ENCODE data around the gene NFIX. TPM values are rescaled to one million over a fixed set of nuclear protein-coding genes. Genes with fewer than 3 reads are reported as not detected.

Gene NFIX
- total and polyA plus RNA-seq, 9 of the 15 experiments (the other 6 are each of a cell fraction or from before 2014, with no cell fraction given) = 0.28 to 26.8 (median 5.4) TPM

DNA sequence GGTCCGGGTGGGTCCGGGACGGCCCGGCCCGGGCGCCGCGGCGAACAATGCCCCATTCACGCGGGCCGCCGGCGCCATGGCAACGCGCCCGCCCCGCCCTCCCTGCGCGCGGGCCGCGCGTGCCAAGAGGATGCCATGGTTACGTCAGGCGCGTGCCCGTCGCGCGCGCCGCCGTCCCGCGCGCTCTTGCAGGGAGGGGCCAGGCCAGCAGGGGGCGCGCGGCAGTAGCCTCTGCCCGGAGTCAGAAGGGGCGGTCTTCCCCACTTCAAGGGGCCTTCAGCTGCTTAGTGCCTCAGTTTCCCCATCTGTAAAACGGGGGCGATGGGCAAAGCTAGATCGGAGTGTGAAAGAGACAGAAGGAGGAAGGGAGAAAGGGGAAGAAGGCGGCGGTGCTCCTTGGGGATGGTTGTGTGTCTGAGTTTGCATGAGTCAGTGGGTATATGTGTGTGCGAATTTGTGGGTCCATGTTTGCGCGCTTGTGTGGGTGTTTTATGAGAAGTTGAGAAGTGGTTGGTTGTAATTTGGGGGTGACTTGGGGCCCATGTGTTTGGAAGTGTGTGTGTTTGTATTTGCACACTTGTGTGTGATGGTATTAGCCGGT, 11.6 kb upstream of the NFIX start (continued):
- no peak for TF ChIP-seq NFE2L1 (tag; IDR thresholded peaks at IDR 0.05; ENCODE audit: borderline replicate concordance, low read depth)
- no peak for TF ChIP-seq ZNF140 (CRISPR knock-in tag; IDR thresholded peaks at IDR 0.05)
- no peak for TF ChIP-seq ETV6 (IDR thresholded peaks at IDR 0.05; ENCODE audit: borderline replicate concordance in 1 of 2, low read depth in 2 of 2, low read length in 1 of 2)
- no peak for TF ChIP-seq ETV6 (CRISPR knock-in tag; IDR thresholded peaks at IDR 0.05; ENCODE audit: borderline replicate concordance)
- TF ChIP-seq, protein P1, sequence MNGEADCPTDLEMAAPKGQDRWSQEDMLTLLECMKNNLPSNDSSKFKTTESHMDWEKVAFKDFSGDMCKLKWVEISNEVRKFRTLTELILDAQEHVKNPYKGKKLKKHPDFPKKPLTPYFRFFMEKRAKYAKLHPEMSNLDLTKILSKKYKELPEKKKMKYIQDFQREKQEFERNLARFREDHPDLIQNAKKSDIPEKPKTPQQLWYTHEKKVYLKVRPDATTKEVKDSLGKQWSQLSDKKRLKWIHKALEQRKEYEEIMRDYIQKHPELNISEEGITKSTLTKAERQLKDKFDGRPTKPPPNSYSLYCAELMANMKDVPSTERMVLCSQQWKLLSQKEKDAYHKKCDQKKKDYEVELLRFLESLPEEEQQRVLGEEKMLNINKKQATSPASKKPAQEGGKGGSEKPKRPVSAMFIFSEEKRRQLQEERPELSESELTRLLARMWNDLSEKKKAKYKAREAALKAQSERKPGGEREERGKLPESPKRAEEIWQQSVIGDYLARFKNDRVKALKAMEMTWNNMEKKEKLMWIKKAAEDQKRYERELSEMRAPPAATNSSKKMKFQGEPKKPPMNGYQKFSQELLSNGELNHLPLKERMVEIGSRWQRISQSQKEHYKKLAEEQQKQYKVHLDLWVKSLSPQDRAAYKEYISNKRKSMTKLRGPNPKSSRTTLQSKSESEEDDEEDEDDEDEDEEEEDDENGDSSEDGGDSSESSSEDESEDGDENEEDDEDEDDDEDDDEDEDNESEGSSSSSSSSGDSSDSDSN (IDR thresholded peaks at IDR 0.05; ENCODE audit: borderline replicate concordance in 1 of 2, low read depth in 2 of 2, low read length in 2 of 2) = no peak
- peak in 1 of 2 experiments; percentile 53; a peak in 1 of 4 replicates for TF ChIP-seq NONO (IDR thresholded peaks at IDR 0.05; ENCODE audit: low read depth in 2 of 2, low read length in 1 of 2)
- peak; percentile 24; the same call in 1 of the 2 replicates for TF ChIP-seq NBN (IDR thresholded peaks at IDR 0.05; ENCODE audit: low read depth)
- no peak for TF ChIP-seq HMG20B (CRISPR knock-in tag; IDR thresholded peaks at IDR 0.05)
- TF ChIP-seq POLR2B (IDR thresholded peaks at IDR 0.05; ENCODE audit: low read depth, partially characterized antibody) = no peak
- TF ChIP-seq, protein P2, sequence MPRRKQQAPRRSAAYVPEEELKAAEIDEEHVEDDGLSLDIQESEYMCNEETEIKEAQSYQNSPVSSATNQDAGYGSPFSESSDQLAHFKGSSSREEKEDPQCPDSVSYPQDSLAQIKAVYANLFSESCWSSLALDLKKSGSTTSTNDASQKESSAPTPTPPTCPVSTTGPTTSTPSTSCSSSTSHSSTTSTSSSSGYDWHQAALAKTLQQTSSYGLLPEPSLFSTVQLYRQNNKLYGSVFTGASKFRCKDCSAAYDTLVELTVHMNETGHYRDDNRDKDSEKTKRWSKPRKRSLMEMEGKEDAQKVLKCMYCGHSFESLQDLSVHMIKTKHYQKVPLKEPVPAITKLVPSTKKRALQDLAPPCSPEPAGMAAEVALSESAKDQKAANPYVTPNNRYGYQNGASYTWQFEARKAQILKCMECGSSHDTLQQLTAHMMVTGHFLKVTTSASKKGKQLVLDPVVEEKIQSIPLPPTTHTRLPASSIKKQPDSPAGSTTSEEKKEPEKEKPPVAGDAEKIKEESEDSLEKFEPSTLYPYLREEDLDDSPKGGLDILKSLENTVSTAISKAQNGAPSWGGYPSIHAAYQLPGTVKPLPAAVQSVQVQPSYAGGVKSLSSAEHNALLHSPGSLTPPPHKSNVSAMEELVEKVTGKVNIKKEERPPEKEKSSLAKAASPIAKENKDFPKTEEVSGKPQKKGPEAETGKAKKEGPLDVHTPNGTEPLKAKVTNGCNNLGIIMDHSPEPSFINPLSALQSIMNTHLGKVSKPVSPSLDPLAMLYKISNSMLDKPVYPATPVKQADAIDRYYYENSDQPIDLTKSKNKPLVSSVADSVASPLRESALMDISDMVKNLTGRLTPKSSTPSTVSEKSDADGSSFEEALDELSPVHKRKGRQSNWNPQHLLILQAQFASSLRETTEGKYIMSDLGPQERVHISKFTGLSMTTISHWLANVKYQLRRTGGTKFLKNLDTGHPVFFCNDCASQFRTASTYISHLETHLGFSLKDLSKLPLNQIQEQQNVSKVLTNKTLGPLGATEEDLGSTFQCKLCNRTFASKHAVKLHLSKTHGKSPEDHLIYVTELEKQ (CRISPR knock-in tag; IDR thresholded peaks at IDR 0.05) = no peak
- no peak for TF ChIP-seq MBD2 (IDR thresholded peaks at IDR 0.05; ENCODE audit: borderline replicate concordance, low read depth)
- TF ChIP-seq, protein P3, sequence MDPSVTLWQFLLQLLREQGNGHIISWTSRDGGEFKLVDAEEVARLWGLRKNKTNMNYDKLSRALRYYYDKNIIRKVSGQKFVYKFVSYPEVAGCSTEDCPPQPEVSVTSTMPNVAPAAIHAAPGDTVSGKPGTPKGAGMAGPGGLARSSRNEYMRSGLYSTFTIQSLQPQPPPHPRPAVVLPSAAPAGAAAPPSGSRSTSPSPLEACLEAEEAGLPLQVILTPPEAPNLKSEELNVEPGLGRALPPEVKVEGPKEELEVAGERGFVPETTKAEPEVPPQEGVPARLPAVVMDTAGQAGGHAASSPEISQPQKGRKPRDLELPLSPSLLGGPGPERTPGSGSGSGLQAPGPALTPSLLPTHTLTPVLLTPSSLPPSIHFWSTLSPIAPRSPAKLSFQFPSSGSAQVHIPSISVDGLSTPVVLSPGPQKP (CRISPR knock-in tag; IDR thresholded peaks at IDR 0.05) = no peak
- TF ChIP-seq ZNF324 (CRISPR knock-in tag; IDR thresholded peaks at IDR 0.05) = no peak
- peak; percentile 76; the same call in 1 of the 2 replicates for TF ChIP-seq ERF (CRISPR knock-in tag; IDR thresholded peaks at IDR 0.05)
- no peak for TF ChIP-seq ELF1 (tag; IDR thresholded peaks at IDR 0.05)
- TF ChIP-seq SNIP1 (IDR thresholded peaks at IDR 0.05; ENCODE audit: low read depth) = no peak
- TF ChIP-seq SIRT6 (IDR thresholded peaks at IDR 0.05; ENCODE audit: low read depth, low read length) = no peak
- TF ChIP-seq, protein P4, sequence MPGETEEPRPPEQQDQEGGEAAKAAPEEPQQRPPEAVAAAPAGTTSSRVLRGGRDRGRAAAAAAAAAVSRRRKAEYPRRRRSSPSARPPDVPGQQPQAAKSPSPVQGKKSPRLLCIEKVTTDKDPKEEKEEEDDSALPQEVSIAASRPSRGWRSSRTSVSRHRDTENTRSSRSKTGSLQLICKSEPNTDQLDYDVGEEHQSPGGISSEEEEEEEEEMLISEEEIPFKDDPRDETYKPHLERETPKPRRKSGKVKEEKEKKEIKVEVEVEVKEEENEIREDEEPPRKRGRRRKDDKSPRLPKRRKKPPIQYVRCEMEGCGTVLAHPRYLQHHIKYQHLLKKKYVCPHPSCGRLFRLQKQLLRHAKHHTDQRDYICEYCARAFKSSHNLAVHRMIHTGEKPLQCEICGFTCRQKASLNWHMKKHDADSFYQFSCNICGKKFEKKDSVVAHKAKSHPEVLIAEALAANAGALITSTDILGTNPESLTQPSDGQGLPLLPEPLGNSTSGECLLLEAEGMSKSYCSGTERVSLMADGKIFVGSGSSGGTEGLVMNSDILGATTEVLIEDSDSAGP (CRISPR knock-in tag; IDR thresholded peaks at IDR 0.05) = no peak
- no peak for TF ChIP-seq ZSCAN32 (CRISPR knock-in tag; IDR thresholded peaks at IDR 0.05)
- TF ChIP-seq BRD4 (IDR thresholded peaks at IDR 0.05) = no peak
